Skeletal muscle cell (primary cell): ENCODE results near the gene SLC1A3.

Source experiments
- DNase-seq: peaks from one replicate; pipeline ENCODE4 v3.0.0-alpha.2; 2010; ENCODE audit warnings: low read depth
- H3K4me3 ChIP-seq: 2 replicates; pipeline ENCODE4 v1.5.1; 2011; ENCODE audit warnings: low read depth, mild to moderate bottlenecking, control low read depth, low read length, moderate library complexity

SLC1A3 gene

DNA sequence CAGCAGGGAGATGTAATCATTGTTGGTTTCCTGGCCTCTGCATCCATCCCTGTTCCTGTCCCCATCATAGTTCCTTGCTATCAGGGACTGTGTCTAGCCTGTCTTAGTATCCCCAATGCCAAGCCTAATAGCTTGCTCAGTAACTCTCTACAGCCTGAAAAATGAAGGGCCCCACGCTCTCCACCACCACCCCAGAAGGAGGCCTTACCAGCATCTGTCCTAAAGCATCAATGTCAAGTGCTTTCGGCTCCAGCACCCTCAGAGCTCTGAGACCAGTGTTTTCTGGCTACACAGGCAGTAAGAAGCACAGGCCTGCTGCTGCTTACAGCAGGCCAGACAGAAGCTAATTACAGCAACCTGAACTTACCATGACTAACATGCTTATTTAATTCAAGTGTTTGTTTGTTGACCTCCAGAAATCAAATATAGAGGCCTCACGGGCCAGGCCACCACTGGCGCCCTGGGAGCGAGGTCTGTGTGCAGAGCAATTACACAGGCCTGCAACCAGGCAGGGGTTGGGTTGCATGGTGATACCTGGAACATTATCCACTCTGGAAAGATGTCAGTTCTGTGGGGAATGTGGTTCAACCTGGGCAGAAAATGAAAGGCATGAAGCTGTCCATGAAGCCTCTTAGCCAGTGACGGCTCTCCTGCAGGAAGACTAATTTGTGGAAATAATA lies 124.3 kb downstream of the SLC1A3 start:
- no peak for DNase-seq
- H3K4me3 ChIP-seq, result no peak overlapping the region

DNA sequence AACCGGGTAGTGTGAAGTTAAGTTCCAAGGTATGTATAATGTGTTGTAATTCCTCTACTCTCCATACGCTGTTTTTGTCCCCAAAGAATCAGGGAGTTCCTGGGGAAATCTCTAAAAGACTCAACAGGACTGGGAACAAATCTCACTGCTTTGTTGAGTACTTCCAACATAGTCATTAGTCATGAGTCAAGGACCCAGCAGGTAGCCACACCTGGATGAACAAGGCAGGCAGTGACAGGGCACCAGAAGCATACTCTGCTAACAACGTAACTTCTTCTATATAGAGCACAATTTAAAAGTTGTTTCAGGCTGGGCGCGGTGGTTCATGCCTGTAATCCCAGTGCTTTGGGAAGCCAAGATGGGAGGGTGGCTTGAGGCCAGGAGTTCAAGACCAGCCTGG lies 126.8 kb downstream of the SLC1A3 start:
- DNase-seq, result no peak
- no peak overlapping the region for H3K4me3 ChIP-seq

DNA sequence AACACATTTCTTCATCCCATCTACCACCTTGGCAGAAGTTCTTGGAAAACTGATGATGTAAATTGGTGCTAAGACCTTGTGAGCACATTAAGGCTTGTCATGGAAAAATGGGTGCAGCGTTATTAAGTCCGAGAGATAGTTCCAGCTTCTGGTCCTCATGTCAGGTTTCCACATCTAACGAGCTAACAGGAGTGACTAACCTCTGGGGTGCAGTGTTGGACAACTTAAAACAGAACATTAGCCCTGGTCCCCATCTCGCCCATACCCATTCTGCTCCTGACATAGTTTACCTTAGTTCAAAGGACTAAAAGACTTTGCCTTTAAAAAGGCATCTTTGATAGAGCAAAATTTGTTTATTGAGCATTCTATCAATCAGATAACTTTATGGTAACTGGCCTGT lies 128.0 kb downstream of the SLC1A3 start:
- H3K4me3 ChIP-seq, result no peak overlapping the region

DNA sequence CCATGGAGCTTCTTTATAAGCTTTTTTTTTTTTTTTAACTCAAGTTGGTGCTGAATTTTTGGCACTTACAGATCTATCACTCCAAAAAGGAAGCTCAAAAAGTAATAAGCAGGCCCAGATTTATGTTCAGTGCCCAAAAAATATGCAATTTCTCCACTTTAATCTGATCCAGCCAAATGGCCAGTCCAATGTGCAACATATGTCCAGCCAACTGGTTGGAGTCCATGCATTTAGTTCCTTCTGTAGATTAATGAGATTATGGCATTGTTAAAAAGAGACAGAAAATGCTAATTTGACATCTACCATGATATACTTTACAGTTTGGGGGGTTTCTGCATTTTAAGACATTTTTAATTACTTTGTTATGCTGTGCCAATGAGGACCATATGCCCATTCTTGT lies 129.5 kb downstream of the SLC1A3 start:
- no peak for DNase-seq
- H3K4me3 ChIP-seq, result no peak overlapping the region

More for the DNA sequence above, 128.0 kb downstream of the SLC1A3 start:
- DNase-seq, result no peak
